ENCODE data around the gene CDH4. TPM values are rescaled to one million over a fixed set of nuclear protein-coding genes. Genes with fewer than 3 reads are reported as not detected.

The CDH4 gene
- total and polyA plus RNA-seq, 9 of the 15 experiments (the other 6 are each of a cell fraction or from before 2014, with no cell fraction given) = 0.04 TPM; not detected in 8

GRCh38 chr20:61900011-61900944 is 648.2 kb downstream of the CDH4 start:
- in situ Hi-C loops (cut with MboI) (no loop called here), intact Hi-C loops (cut with micrococcal nuclease) (no loop called here)
- Histone ChIP-seq H3K4me1 (replicated peaks in 1 of 2; ENCODE audit: control insufficient read depth in 2 of 2, insufficient read depth in 2 of 2, low read length in 2 of 2) (peaks cover 0 to 25% of the 10 kb centered on the region in 2 experiments; a peak in 2 of 5 replicates), H3K27ac (ENCODE audit: extremely low read depth, low read depth, low read length) (no peak overlapping the region), H3K4me3 (no peak overlapping the region), H3K9me3 (replicated peaks; ENCODE audit: control insufficient read depth, insufficient read depth, low read depth, low read length) (no peaks in the 10 kb centered on the region), H3K79me2 (ENCODE audit: control insufficient read depth, insufficient read depth, low read length) (no peaks in the 10 kb centered on the region), H3K9ac (ENCODE audit: insufficient read depth in 1 of 2, low read depth in 2 of 2, low read length in 2 of 2) (no peak overlapping the region), H4K20me1 (replicated peaks; ENCODE audit: control insufficient read depth, insufficient read depth, low read length) (peaks cover 15% of the 10 kb centered on the region; the same call in 1 of the 2 replicates), H3K4me2 (ENCODE audit: insufficient read depth, low read length) (no peak overlapping the region), H2AFZ (ENCODE audit: low read depth, low read length) (no peak overlapping the region), H3K27me3 (ENCODE audit: control insufficient read depth in 2 of 2, insufficient read depth in 2 of 2, low read length in 2 of 2) (peaks cover 36 to 83% of the 10 kb centered on the region in 2 experiments), H3K9me1 (ENCODE audit: control insufficient read depth, insufficient read depth, low read length) (no peaks in the 10 kb centered on the region), H3K36me3 (ENCODE audit: control insufficient read depth, insufficient read depth, low read length) (no peaks in the 10 kb centered on the region)
- no peak for TF ChIP-seq ZNF583 (CRISPR knock-in tag; IDR thresholded peaks at IDR 0.05)
- no peak for TF ChIP-seq ELF1 (tag; IDR thresholded peaks at IDR 0.05)
- TF ChIP-seq CLOCK (CRISPR knock-in tag; IDR thresholded peaks at IDR 0.05; ENCODE audit: borderline replicate concordance) = no peak
- TF ChIP-seq, protein P1, sequence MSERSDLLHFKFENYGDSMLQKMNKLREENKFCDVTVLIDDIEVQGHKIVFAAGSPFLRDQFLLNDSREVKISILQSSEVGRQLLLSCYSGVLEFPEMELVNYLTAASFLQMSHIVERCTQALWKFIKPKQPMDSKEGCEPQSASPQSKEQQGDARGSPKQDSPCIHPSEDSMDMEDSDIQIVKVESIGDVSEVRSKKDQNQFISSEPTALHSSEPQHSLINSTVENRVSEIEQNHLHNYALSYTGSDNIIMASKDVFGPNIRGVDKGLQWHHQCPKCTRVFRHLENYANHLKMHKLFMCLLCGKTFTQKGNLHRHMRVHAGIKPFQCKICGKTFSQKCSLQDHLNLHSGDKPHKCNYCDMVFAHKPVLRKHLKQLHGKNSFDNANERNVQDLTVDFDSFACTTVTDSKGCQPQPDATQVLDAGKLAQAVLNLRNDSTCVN (CRISPR knock-in tag; IDR thresholded peaks at IDR 0.05) = no peak
- TF ChIP-seq HDAC8 (tag; IDR thresholded peaks at IDR 0.05) = no peak
- TF ChIP-seq ZNF57 (CRISPR knock-in tag; IDR thresholded peaks at IDR 0.05) = no peak
- no peak for TF ChIP-seq EP400 (IDR thresholded peaks at IDR 0.05)
- no peak for TF ChIP-seq RB1 (IDR thresholded peaks at IDR 0.05; ENCODE audit: low read depth)
- no peak for TF ChIP-seq NONO (IDR thresholded peaks at IDR 0.05; ENCODE audit: low read depth in 2 of 2, low read length in 1 of 2)
- TF ChIP-seq COPS2 (conservative IDR thresholded peaks at IDR 0.05) = no peak
- no peak for TF ChIP-seq CHD4 (IDR thresholded peaks at IDR 0.05; ENCODE audit: insufficient read depth, insufficient replicate concordance, low read depth, low read length, poor library complexity, severe bottlenecking)
- TF ChIP-seq SNRNP70 (optimal IDR thresholded peaks at IDR 0.05; ENCODE audit: low read depth, low read length) = no peak
- no peak for TF ChIP-seq NUFIP1 (IDR thresholded peaks at IDR 0.05; ENCODE audit: partially characterized antibody)
- no peak for TF ChIP-seq TCFL5 (CRISPR knock-in tag; conservative IDR thresholded peaks at IDR 0.05)
- TF ChIP-seq, protein P2, sequence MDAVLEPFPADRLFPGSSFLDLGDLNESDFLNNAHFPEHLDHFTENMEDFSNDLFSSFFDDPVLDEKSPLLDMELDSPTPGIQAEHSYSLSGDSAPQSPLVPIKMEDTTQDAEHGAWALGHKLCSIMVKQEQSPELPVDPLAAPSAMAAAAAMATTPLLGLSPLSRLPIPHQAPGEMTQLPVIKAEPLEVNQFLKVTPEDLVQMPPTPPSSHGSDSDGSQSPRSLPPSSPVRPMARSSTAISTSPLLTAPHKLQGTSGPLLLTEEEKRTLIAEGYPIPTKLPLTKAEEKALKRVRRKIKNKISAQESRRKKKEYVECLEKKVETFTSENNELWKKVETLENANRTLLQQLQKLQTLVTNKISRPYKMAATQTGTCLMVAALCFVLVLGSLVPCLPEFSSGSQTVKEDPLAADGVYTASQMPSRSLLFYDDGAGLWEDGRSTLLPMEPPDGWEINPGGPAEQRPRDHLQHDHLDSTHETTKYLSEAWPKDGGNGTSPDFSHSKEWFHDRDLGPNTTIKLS (IDR thresholded peaks at IDR 0.05; ENCODE audit: borderline replicate concordance, low read depth) = no peak
- no peak for TF ChIP-seq CBX1 (IDR thresholded peaks at IDR 0.05; ENCODE audit: low read depth)
- no peak for TF ChIP-seq RFX5 (IDR thresholded peaks at IDR 0.05; ENCODE audit: low read depth, low read length)
- CTCF ChIA-PET (ENCODE audit: low intra/inter-chr PET ratio) = interaction anchor here (0.6 kb wide), 1 partner anchor 369 kb away, joined by 3 read pairs; no protein-coding TSS in a partner anchor
- POLR2A ChIA-PET = no interaction called here
- ATAC-seq (no peak), DNase-seq (ENCODE audit: extremely low read depth in 1 of 4, low spot score in 3 of 4) (no peak), FAIRE-seq (no peak)
- no TSS peak for BruUV-seq (replicated peaks)
- WGBS (ENCODE audit: insufficient coverage, low coverage, missing lambda C conversion rate) = 2% methylated on average over 28 of the region's 29 CpGs
